A549 treated with AZD9567 at 1 μM for 4 hours (cell line): ENCODE measurements around the gene SCN4A. TPM values are rescaled to one million over a fixed set of nuclear protein-coding genes. Genes with fewer than 3 reads are reported as not detected.

Experiments
- total RNA-seq: library from RNA; stranded (reverse); fragments of 200-300 nt; extraction: Qiagen RNA extraction; gene quantifications from 5 replicates; pipeline ENCODE4 v1.2.3, GENCODE V29; 2022; ENCODE audit not compliant: insufficient read depth

SCN4A gene
- total RNA-seq: 0.02 to 0.03 TPM (median 0.02 TPM) in 3 of 5 replicates, not detected in the others

GRCh38 chr17:63972796-63973195 is at the start of gene SCN4A:
Gene SCN4A (minus strand): TSS chr17:63972918. CDS start chr17:63972841, 77 bp downstream.

GRCh38 chr17:64020056-64020766 is 47.5 kb upstream of the SCN4A start, which contains the start of gene ICAM2:
Gene ICAM2 (minus strand): TSS chr17:64020633. CDS start chr17:64006691, 13,942 bp downstream.

GRCh38 chr17:63998050-63998720 is 25.5 kb upstream of the SCN4A start, which contains the start of gene PRR29:
Gene PRR29 (plus strand): TSS chr17:63998351. CDS start chr17:63998365, 14 bp downstream.

GRCh38 chr17:63931981-63932561 is 40.6 kb downstream of the SCN4A start, which contains the start of gene CD79B:
Gene CD79B (minus strand): TSS chr17:63932331. CDS start chr17:63932261, 70 bp downstream.

GRCh38 chr17:63918789-63919305 is 53.9 kb downstream of the SCN4A start, which contains the start of gene GH1:
Gene GH1 (minus strand): TSS chr17:63918839. CDS start chr17:63918776, 63 bp downstream.

GRCh38 chr17:63911041-63911635 is 61.6 kb downstream of the SCN4A start, which contains the start of gene CSHL1:
Gene CSHL1 (minus strand): TSS chr17:63911258. CDS start chr17:63911196, 62 bp downstream.

GRCh38 chr17:63896524-63897354 is 76.0 kb downstream of the SCN4A start, which contains the start of gene CSH1:
Gene CSH1 (minus strand): TSS chr17:63896574. CDS start chr17:63896511, 63 bp downstream.

Other genes starting within 250 kb of the SCN4A start
- gene STRADA, start 231.1 kb downstream of the SCN4A start, total RNA-seq: 24.9 to 29.3 TPM (median 26.4 TPM) in 5 replicates
- 93.5 to 137 TPM (median 99.5 TPM) in 5 replicates for gene CCDC47, start 199.3 kb downstream of the SCN4A start, total RNA-seq
- 96.9 to 111 TPM (median 100 TPM) in 5 replicates for gene DDX42, start 198.7 kb downstream of the SCN4A start, total RNA-seq
- 202 to 232 TPM (median 220 TPM) in 5 replicates for gene PSMC5, start 145.5 kb downstream of the SCN4A start, total RNA-seq
- gene FTSJ3, start 145.3 kb downstream of the SCN4A start, total RNA-seq: 50.6 to 85.0 TPM (median 56.6 TPM) in 5 replicates
- 53.2 to 61.5 TPM (median 57.0 TPM) in 5 replicates for gene SMARCD2, start 130.2 kb downstream of the SCN4A start, total RNA-seq
- not detected in 5 replicates for gene CSH2, start 99.2 kb downstream of the SCN4A start, total RNA-seq
- gene GH2, start 91.0 kb downstream of the SCN4A start, total RNA-seq: not detected in 5 replicates
- not detected in 5 replicates for gene CSH1, start 76.3 kb downstream of the SCN4A start, total RNA-seq
- gene CSHL1, start 61.7 kb downstream of the SCN4A start, total RNA-seq: not detected in 5 replicates
- not detected in 5 replicates for gene GH1, start 54.1 kb downstream of the SCN4A start, total RNA-seq
- 0.07 TPM in 2 of 5 replicates, not detected in the others for gene CD79B, start 40.6 kb downstream of the SCN4A start, total RNA-seq
- gene PRR29, start 25.4 kb upstream of the SCN4A start, total RNA-seq: 0.48 to 0.71 TPM (median 0.56 TPM) in 4 of 5 replicates, not detected in the other
- 0.08 to 0.09 TPM in 2 of 5 replicates, not detected in the others for gene ICAM2, start 47.7 kb upstream of the SCN4A start, total RNA-seq
- 2.2 to 4.3 TPM (median 3.7 TPM) in 5 replicates for gene ERN1, start 157.2 kb upstream of the SCN4A start, total RNA-seq